Astrocyte (in vitro differentiated cells and primary cell): ENCODE data around the gene SHC1. TPM values are rescaled to one million over a fixed set of nuclear protein-coding genes. Genes with fewer than 3 reads are reported as not detected.

Experiments
- DNase-seq: peaks from one replicate; pipeline ENCODE4 v3.0.0-alpha.2; 2010; ENCODE audit warnings: low read depth
- FAIRE-seq: peaks from 2 replicates; lab custom pipeline; 2011; peaks lifted over from hg19 to GRCh38; lab: Jason Lieb, UNC
- H2AFZ ChIP-seq: 2 replicates; pipeline ENCODE4 v1.6.0; 2012; ENCODE audit warnings: low read depth, low read length, inconsistent platforms
- H3K27ac ChIP-seq: 2 replicates; pipeline ENCODE4 v1.5.1; 2011; ENCODE audit warnings: low read depth, low read length, inconsistent platforms
- H3K27me3 ChIP-seq: 2 replicates; pipeline ENCODE4 v1.6.0; 2011; ENCODE audit warnings: low read length, inconsistent platforms; ENCODE audit not compliant: insufficient read depth
- H3K36me3 ChIP-seq: 2 replicates; pipeline ENCODE4 v1.5.1; 2011; ENCODE audit warnings: low read length, inconsistent platforms; ENCODE audit not compliant: insufficient read depth
- H3K4me1 ChIP-seq: 2 replicates; pipeline ENCODE4 v1.5.1; 2011; ENCODE audit warnings: low read length, inconsistent platforms; ENCODE audit not compliant: insufficient read depth
- H3K4me2 ChIP-seq: 2 replicates; pipeline ENCODE4 v1.6.0; 2012; ENCODE audit warnings: low read length, inconsistent platforms
- H3K4me3 ChIP-seq: 2 replicates; pipeline ENCODE4 v1.5.1; 2011; ENCODE audit warnings: low read depth, mild to moderate bottlenecking, low read length, inconsistent platforms; ENCODE audit not compliant: insufficient read depth
- H3K79me2 ChIP-seq: 2 replicates; pipeline ENCODE4 v1.6.0; 2012; ENCODE audit warnings: mild to moderate bottlenecking, low read length, inconsistent platforms; ENCODE audit not compliant: insufficient read depth
- H3K9ac ChIP-seq: 2 replicates; pipeline ENCODE4 v1.6.0; 2012; ENCODE audit warnings: mild to moderate bottlenecking, low read length, inconsistent platforms
- H3K9me3 ChIP-seq: 2 replicates; pipeline ENCODE4 v1.5.1; 2012; ENCODE audit warnings: low read depth, mild to moderate bottlenecking, low read length, inconsistent platforms; ENCODE audit not compliant: insufficient read depth
- H4K20me1 ChIP-seq: 2 replicates; pipeline ENCODE4 v1.6.0; 2012; ENCODE audit warnings: low read length, inconsistent platforms; ENCODE audit not compliant: insufficient read depth
- H3K27ac Mint-ChIP-seq: one replicate; pipeline ENCODE4 v1.8.0; 2021; ENCODE audit warnings: mild to moderate bottlenecking, mixed read lengths; ENCODE audit not compliant: unreplicated experiment
- H3K27me3 Mint-ChIP-seq: one replicate; pipeline ENCODE4 v1.8.0; 2021; ENCODE audit warnings: low read depth, mixed read lengths; ENCODE audit not compliant: unreplicated experiment
- H3K36me3 Mint-ChIP-seq: one replicate; pipeline ENCODE4 v1.8.0; 2021; ENCODE audit warnings: low read depth, mixed read lengths; ENCODE audit not compliant: unreplicated experiment
- H3K4me1 Mint-ChIP-seq: one replicate; pipeline ENCODE4 v1.8.0; 2021; ENCODE audit warnings: low read depth, mixed read lengths; ENCODE audit not compliant: unreplicated experiment
- H3K4me3 Mint-ChIP-seq: one replicate; pipeline ENCODE4 v1.8.0; 2021; ENCODE audit warnings: mild to moderate bottlenecking, moderate library complexity, mixed read lengths; ENCODE audit not compliant: unreplicated experiment
- H3K9me3 Mint-ChIP-seq: one replicate; pipeline ENCODE4 v1.8.0; 2021; ENCODE audit warnings: mild to moderate bottlenecking, mixed read lengths; ENCODE audit not compliant: unreplicated experiment
- EZH2 ChIP-seq: IDR thresholded peaks from 2 replicates; pipeline ENCODE4 v1.6.1; 2012; ENCODE audit warnings: mild to moderate bottlenecking, low read length, inconsistent platforms; ENCODE audit not compliant: insufficient read depth
- total RNA-seq: library from RNA; stranded (reverse); gene quantifications from 2 replicates; pipeline ENCODE4 v1.2.1, GENCODE V29; 2021
- TF ChIP-seq, protein P1 (sequence below): IDR thresholded peaks from 2 replicates; pipeline ENCODE4 v1.5.1; 2011; ENCODE audit warnings: low read depth, mild to moderate bottlenecking, inconsistent platforms, low read length, moderate library complexity; ENCODE audit not compliant: insufficient read depth

The SHC1 gene
- total RNA-seq, 1 donor from 2014 or later = 397 TPM

DNA sequence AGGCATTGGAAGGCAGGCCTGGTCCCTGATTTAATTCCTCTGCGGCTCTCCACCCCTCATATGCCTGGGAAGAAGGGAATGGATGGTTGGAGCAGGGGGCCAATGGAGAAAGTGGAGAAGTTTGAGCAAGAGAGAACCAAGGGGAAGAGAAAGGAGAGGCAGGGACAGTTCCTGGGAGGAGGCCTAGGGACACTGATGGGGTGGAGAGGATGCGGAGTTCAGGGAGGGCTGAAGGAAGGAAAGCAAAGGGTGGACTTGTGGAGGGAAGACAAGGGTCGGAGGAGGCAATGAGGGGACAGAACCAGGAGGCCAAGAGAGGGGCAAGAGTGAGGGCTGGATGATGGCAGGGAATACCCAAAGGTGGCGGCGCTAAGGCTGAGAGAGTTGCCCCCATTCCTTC is 39.2 kb upstream of the SHC1 start:
- no peaks in the 10 kb centered on the region for H3K27me3 Mint-ChIP-seq
- Histone ChIP-seq H3K9me3 (no peaks in the 10 kb centered on the region), H3K4me2 (no peak overlapping the region), H3K9ac (no peak overlapping the region), H3K79me2 (peaks cover 34% of the 10 kb centered on the region), H3K36me3 (no peaks in the 10 kb centered on the region), H4K20me1 (peaks cover 68% of the 10 kb centered on the region), H3K27ac (no peak overlapping the region), H2AFZ (no peak overlapping the region), H3K27me3 (no peaks in the 10 kb centered on the region), H3K4me3 (no peak overlapping the region), H3K4me1 (peaks cover 8% of the 10 kb centered on the region)
- H3K9me3 Mint-ChIP-seq = no peaks in the 10 kb centered on the region
- no peak overlapping the region for H3K27ac Mint-ChIP-seq
- FAIRE-seq (no peak), DNase-seq (no peak)
- H3K36me3 Mint-ChIP-seq = peaks cover 9% of the 10 kb centered on the region
- peaks cover 7% of the 10 kb centered on the region for H3K4me1 Mint-ChIP-seq
- no peak overlapping the region for H3K4me3 Mint-ChIP-seq
- no peak for TF ChIP-seq EZH2

DNA sequence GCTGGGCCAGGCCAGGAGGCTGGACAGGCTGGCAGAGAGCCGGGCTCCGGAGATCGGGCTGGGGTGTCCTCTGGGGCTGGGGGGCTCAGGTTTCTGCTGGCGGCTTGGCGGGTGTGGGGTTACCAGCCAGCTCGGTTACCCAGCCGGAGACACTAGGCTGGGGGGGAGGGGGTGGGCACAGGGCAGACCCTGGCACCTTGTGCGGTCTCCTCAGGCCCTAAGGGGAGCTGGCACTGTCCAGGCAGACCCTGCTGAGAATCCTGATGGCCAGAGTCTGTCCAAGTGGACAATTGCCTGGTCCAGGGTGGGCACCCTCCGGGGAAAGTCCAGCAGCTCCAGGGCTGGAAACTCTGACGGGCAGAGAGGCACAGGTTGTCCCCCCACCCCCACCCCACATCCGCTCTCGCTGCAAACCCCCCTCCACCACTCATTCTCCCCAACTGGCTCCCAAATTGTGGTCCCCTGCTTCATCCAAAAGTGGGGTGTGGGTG is 38.7 kb upstream of the SHC1 start:
- Mint-ChIP-seq H3K4me3 (no peak overlapping the region), H3K27me3 (no peaks in the 10 kb centered on the region), H3K9me3 (no peaks in the 10 kb centered on the region), H3K27ac (no peak overlapping the region), H3K4me1 (peaks cover 11% of the 10 kb centered on the region), H3K36me3 (peaks cover 11% of the 10 kb centered on the region)
- Histone ChIP-seq H3K4me1 (peaks cover 13% of the 10 kb centered on the region), H3K9ac (no peak overlapping the region), H3K27ac (no peak overlapping the region), H2AFZ (no peak overlapping the region), H3K79me2 (peaks cover 39% of the 10 kb centered on the region), H3K4me3 (no peak overlapping the region), H3K27me3 (no peaks in the 10 kb centered on the region), H3K9me3 (no peaks in the 10 kb centered on the region), H4K20me1 (peaks cover 64% of the 10 kb centered on the region), H3K4me2 (no peak overlapping the region), H3K36me3 (no peaks in the 10 kb centered on the region)
- DNase-seq (no peak), FAIRE-seq (no peak)
- no peak for TF ChIP-seq EZH2
- TF ChIP-seq, protein P1, sequence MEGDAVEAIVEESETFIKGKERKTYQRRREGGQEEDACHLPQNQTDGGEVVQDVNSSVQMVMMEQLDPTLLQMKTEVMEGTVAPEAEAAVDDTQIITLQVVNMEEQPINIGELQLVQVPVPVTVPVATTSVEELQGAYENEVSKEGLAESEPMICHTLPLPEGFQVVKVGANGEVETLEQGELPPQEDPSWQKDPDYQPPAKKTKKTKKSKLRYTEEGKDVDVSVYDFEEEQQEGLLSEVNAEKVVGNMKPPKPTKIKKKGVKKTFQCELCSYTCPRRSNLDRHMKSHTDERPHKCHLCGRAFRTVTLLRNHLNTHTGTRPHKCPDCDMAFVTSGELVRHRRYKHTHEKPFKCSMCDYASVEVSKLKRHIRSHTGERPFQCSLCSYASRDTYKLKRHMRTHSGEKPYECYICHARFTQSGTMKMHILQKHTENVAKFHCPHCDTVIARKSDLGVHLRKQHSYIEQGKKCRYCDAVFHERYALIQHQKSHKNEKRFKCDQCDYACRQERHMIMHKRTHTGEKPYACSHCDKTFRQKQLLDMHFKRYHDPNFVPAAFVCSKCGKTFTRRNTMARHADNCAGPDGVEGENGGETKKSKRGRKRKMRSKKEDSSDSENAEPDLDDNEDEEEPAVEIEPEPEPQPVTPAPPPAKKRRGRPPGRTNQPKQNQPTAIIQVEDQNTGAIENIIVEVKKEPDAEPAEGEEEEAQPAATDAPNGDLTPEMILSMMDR = no peak

GRCh38 chr1:155008015-155008941 is 37.7 kb upstream of the SHC1 start:
- no peak overlapping the region for H3K4me3 ChIP-seq
- no peak overlapping the region for H3K27ac ChIP-seq
- TF ChIP-seq, protein P1 = no peak
- TF ChIP-seq EZH2 = no peak
- H3K36me3 ChIP-seq = no peaks in the 10 kb centered on the region
- no peaks in the 10 kb centered on the region for H3K9me3 Mint-ChIP-seq
- H3K9me3 ChIP-seq = no peaks in the 10 kb centered on the region
- H3K36me3 Mint-ChIP-seq = peaks cover 12% of the 10 kb centered on the region
- H3K4me1 ChIP-seq = peaks cover 15% of the 10 kb centered on the region
- FAIRE-seq (no peak), DNase-seq (no peak)
- H3K27me3 Mint-ChIP-seq = no peaks in the 10 kb centered on the region
- H3K27ac Mint-ChIP-seq = no peak overlapping the region
- no peaks in the 10 kb centered on the region for H3K27me3 ChIP-seq
- H3K4me3 Mint-ChIP-seq = no peak overlapping the region
- peaks cover 47% of the 10 kb centered on the region for H3K79me2 ChIP-seq
- peaks cover 57% of the 10 kb centered on the region for H4K20me1 ChIP-seq
- no peak overlapping the region for H3K4me2 ChIP-seq
- H3K4me1 Mint-ChIP-seq = peaks cover 14% of the 10 kb centered on the region
- H2AFZ ChIP-seq = no peak overlapping the region
- H3K9ac ChIP-seq = no peak overlapping the region
